SK-N-SH (cell line): ENCODE measurements around the gene KRT24.

Experiments used
- EP300 ChIP-seq, 2 experiments: IDR thresholded peaks; 2 replicates each; pipeline versions ENCODE4 v1.4.0 to v1.6.1; 2012; ENCODE audit warnings: borderline replicate concordance in 1 of 2, low read depth in 1 of 2, low read length in 1 of 2
- EZH2phosphoT487 ChIP-seq: fragments of 200-600 bp; sonication (generic); IDR thresholded peaks from 2 replicates; pipeline ENCODE4 v1.6.1; 2017; ENCODE audit warnings: low read depth, mixed run types, mild to moderate bottlenecking, antibody characterized with exemption, moderate library complexity, borderline replicate concordance
- MXI1 ChIP-seq: IDR thresholded peaks from 2 replicates; pipeline ENCODE4 v1.6.1; 2012; ENCODE audit warnings: mild to moderate bottlenecking, low read depth, low read length, improper control_type of control experiment
- NFIC ChIP-seq: IDR thresholded peaks from 2 replicates; pipeline ENCODE4 v1.4.0; 2012; ENCODE audit warnings: borderline replicate concordance
- POLR2AphosphoS5 ChIP-seq: IDR thresholded peaks from 2 replicates; pipeline ENCODE4 v1.6.1; 2012; ENCODE audit warnings: low read depth, low read length
- RAD21 ChIP-seq: IDR thresholded peaks from 2 replicates; pipeline ENCODE4 v1.6.1; 2012; ENCODE audit warnings: mild to moderate bottlenecking, low read length
- RFX5 ChIP-seq: IDR thresholded peaks from 2 replicates; pipeline ENCODE4 v1.6.1; 2012; ENCODE audit warnings: mild to moderate bottlenecking, improper control_type of control experiment, low read length
- SIN3A ChIP-seq: IDR thresholded peaks from 2 replicates; pipeline ENCODE4 v1.6.1; 2012; ENCODE audit warnings: low read depth, mild to moderate bottlenecking, low read length, moderate library complexity, borderline replicate concordance
- TF ChIP-seq, protein P1 (sequence below): fragments of 200-600 bp; sonication (generic); IDR thresholded peaks from 2 replicates; pipeline ENCODE4 v1.6.1; 2017; ENCODE audit warnings: antibody characterized with exemption, mild to moderate bottlenecking, moderate library complexity
- TF ChIP-seq, protein P2 (sequence below): IDR thresholded peaks from 2 replicates; pipeline ENCODE4 v1.4.0; 2012; ENCODE audit warnings: low read depth, borderline replicate concordance
- TF ChIP-seq, protein P3 (sequence below): IDR thresholded peaks from 2 replicates; pipeline ENCODE4; 2012

DNA sequence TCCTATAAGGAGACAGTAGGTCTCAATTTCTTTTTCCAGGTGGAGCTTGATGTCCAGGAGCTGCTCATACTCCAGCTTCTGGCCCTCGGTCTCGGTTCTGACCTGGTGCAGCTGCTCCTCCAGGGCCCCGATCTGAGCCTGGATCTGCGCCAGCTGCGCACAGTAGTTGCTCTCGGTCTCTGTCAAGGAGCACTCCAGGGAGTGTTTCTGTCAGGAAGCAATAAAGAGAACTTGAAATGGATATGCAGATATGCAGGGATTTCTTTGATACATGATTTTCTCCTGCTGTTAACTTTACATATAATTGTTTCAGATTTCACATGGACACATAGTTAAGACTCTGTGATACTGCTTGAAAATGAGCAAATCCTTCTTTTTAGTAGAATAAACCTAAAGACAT, 46.8 kb upstream of the KRT24 start:
- TF ChIP-seq, protein P1, sequence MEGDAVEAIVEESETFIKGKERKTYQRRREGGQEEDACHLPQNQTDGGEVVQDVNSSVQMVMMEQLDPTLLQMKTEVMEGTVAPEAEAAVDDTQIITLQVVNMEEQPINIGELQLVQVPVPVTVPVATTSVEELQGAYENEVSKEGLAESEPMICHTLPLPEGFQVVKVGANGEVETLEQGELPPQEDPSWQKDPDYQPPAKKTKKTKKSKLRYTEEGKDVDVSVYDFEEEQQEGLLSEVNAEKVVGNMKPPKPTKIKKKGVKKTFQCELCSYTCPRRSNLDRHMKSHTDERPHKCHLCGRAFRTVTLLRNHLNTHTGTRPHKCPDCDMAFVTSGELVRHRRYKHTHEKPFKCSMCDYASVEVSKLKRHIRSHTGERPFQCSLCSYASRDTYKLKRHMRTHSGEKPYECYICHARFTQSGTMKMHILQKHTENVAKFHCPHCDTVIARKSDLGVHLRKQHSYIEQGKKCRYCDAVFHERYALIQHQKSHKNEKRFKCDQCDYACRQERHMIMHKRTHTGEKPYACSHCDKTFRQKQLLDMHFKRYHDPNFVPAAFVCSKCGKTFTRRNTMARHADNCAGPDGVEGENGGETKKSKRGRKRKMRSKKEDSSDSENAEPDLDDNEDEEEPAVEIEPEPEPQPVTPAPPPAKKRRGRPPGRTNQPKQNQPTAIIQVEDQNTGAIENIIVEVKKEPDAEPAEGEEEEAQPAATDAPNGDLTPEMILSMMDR = no peak
- TF ChIP-seq, protein P2, sequence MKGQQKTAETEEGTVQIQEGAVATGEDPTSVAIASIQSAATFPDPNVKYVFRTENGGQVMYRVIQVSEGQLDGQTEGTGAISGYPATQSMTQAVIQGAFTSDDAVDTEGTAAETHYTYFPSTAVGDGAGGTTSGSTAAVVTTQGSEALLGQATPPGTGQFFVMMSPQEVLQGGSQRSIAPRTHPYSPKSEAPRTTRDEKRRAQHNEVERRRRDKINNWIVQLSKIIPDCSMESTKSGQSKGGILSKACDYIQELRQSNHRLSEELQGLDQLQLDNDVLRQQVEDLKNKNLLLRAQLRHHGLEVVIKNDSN = no peak
- TF ChIP-seq EP300 (IDR thresholded peaks at IDR 0.05; ENCODE audit: borderline replicate concordance in 1 of 2, low read depth in 1 of 2, low read length in 1 of 2) (no peak), SIN3A (no peak), EZH2phosphoT487 (no peak), RAD21 (no peak), MXI1 (no peak), POLR2AphosphoS5 (no peak), NFIC (no peak), RFX5 (no peak)
- TF ChIP-seq, protein P3, sequence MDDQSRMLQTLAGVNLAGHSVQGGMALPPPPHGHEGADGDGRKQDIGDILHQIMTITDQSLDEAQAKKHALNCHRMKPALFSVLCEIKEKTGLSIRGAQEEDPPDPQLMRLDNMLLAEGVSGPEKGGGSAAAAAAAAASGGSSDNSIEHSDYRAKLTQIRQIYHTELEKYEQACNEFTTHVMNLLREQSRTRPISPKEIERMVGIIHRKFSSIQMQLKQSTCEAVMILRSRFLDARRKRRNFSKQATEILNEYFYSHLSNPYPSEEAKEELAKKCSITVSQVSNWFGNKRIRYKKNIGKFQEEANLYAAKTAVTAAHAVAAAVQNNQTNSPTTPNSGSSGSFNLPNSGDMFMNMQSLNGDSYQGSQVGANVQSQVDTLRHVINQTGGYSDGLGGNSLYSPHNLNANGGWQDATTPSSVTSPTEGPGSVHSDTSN = no peak
